NCI-H2029 treated with DMSO at 0.1 percent for 48 hours (cell line): Measurements from ENCODE around the gene METTL15.
A peak's percentile ranks its signal among the peaks of the same experiment; 100 is the strongest.
"Not testable (repeated sequence)": the region's sequence is repeated elsewhere in the genome, so short reads cannot be mapped to it uniquely, and the experiment has no call there.

ENCODE experiments used
- DNase-seq: peaks from one replicate; lab custom pipeline; 2025; lab: John Stamatoyannopoulos, UW

The METTL15 gene

DNA sequence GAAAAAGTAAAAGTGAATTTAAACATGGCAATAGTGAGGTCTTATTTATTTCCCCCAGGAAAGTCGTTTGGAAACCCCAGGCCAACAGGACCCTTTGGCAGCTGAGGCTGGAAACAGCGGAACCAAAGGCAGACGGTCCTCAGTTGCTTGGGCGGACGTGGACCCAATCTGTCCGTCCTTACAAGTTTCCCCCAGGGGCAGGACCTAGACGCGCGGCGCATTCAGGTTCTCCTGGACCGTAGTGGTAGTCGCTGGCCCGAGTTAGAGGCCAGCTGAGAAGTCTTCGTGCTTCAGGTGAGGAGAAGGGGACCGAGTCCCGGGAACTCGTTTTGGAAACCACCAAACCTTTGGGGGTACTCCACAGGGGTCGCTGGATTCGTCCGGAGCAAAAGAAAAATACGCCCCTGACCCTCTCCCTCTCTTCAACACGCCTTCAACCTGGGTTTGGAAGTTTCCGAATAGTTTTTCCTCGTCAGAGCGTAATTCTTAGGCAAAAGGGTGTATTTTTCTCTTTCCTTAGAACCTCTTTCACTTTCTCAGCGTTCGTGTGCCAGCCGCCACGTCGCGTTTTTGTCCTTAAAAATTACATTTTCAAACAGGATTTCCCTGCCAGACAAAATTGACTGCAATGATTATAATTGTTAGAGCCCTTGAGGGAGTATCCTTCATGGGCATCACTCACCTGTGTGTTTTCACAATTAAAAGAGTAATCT is 2.1 kb downstream of the METTL15 start:
- peak; percentile 45 for DNase-seq

DNA sequence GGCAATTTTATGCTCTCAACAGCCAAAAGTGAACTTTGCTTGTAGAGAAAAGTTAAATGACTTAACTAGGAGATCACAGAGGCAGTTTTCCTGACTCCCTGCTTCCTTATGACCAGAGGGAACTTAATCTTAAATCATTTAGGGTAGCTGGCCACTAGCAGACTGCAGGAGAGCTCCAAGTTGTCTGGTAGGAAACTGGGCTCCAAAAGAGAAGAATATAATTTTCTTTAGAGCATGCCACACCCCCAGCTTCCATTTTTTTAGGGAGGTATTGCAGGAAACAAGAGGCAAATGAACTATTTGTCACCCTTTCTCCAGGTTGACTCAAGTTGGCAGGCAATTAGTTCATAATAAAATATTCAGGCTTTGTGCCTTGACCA is 2.6 kb downstream of the METTL15 start:
- DNase-seq: no peak

DNA sequence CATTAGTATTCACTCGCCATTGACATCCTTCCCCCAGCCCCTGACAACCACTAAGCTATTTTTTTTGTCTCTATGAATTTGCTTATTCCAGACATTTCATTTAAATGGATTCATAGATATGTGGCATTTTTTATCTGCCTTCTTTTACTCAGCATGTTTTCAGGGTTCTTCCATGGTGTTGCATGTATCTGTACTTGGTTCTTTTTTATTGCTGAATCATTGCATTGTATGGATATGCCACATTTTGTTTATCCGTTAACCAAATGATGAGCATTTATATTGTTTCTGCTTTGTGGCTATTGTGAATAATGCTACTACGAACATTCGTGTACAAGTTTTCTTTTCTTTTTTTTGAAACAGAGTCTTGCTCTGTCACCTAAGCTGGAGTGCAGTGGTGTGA is 5.9 kb downstream of the METTL15 start:
- no peak for DNase-seq

DNA sequence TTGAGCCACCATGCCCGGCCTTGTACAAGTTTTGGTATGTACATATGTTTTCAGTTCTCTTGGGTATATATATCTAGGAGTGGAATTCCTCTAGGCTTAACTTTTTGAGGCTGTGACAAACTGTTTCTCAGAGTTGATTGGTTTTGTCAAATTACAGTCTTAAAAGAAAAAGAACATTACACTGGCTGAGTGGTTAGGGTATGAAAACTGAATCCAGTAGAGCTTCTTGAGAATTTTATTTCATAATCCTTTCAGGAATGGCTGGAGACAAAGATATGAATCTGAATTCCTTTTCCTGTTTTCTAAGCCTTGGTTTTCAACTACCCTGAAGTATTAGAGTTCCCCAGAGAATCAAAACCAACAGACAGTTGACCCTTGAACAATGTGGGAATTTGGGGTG is 6.5 kb downstream of the METTL15 start:
- no peak for DNase-seq

DNA sequence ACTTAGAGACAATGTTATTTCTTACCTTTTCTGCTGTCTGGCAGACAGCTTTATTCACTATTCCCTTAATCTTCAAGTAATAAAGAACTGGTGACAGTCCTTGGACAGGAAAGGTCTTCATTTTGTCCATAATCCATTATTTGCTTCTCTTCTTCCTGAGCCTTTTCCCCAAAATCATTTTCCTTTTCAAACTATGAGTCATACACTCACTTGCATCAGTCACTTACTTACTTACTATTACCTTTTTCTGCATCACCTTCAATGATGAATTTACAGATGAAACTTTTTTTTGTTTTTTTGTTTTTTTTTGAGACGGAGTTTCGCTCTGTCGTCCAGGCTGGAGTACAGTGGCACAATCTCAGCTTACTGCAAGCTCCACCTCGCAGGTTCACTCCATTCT is 9.5 kb downstream of the METTL15 start:
- DNase-seq: no peak

DNA sequence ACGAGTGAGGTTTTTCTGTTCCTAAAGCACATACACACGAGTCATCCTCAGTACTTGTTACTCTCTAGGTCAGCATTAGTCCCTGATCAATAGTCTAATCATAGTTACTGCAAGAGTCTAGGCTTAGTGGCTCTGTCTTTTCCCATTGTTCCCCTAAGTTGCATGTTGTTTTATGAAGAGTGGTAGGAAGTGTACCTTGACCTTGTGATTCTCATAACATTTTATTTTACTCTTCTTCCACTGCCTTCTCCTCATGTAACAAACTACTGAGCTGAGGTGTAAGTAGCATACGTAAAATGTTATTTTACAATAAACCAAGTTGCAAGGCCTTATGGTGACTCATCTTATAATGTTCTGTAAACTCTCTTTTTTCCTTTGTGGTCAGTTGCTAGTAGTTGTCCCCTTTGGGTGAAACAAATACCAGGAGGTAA is 15.0 kb downstream of the METTL15 start:
- no peak for DNase-seq

DNA sequence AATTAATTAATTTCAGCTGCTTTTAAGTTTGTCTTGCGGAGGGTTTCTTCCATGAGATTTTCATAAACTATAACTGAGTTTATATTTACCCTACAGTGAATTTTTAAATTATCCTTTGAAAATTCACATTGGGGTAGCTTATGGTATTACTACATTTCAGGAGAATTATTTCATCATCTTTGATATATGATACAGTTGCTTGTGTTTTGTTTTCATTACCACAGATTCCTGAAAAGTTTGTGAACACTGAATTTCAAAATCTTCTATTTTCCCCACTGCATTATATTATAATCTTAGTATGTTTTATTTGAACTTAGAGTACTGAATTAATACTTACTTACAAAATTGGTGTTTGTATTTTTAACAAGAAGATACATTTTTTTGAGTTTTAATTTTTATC is 24.4 kb downstream of the METTL15 start:
- no peak for DNase-seq

DNA sequence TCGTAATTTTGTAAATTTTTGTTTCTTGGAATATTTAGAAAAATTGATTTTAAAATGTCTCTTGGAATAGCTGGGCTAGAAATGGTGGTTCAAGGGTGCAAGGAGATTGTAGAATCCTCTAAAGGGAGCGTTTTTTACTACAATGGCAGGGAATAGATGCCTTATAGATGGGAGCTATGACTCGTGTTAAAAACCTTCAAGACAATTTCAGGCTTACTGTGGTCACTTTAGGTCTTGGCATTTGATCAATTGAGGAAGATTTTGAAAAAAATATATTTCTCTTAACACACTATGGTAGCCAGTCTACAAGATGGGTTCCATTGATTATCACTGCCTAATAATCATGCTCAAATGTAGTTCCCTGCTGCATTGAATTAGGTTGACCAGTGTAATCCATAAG is 25.0 kb downstream of the METTL15 start:
- no peak for DNase-seq

DNA sequence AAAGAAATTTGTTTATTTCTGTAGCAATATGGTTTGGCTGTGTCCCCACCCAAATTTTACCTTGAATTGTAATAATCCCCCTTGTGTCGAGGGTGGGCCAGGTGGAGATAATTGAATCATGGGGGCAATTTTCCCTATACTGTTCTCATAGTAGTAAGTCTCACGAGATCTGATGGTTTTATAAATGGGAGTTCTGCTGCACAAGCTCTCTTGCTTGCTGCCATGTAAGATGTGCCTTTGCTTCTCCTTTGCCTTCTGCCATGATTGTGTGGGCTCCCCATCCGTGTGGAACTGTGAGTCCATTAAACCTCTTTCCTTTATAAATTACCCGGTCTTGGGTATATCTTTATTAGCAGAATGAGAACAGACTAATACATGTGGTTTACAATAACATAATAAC is 28.0 kb downstream of the METTL15 start:
- not testable (repeated sequence) for DNase-seq

DNA sequence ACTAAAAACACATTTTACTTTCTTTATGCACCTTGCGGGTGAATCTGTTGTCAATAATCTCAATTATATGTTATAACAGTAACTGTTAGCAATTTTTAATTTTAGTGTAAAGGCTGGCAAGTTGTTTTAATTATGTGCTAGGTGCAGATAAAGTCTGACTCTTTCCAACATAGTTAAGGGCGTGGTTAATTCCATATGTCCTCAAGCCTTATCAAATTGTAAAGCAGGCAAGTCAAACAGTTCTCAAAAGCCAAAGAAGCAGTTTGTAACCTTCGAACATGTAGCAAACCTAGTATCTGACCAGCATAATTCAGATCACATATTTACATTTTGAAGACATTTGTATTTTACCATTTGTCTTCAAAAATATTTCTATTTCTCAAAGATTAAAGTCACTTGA is 29.2 kb downstream of the METTL15 start:
- DNase-seq: no peak

DNA sequence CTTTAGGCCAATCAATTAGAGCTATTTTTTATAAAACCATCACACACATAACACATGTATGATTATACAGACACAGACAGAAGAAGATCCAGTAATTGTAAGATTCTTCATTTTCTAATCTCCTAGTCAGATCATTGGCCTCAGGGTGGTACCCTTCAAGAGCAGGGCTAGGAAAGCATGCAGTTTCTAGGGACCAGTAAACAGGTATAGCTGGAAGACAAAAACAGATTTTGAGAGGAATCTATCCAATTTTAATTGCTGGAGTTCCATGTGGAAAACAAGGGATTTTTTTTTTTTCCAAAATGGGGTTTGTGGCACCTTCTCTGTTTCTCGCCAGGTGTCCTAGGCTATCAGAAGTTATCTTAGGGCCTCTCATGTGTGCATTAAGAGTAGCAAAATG is 29.6 kb downstream of the METTL15 start:
- DNase-seq: no peak

DNA sequence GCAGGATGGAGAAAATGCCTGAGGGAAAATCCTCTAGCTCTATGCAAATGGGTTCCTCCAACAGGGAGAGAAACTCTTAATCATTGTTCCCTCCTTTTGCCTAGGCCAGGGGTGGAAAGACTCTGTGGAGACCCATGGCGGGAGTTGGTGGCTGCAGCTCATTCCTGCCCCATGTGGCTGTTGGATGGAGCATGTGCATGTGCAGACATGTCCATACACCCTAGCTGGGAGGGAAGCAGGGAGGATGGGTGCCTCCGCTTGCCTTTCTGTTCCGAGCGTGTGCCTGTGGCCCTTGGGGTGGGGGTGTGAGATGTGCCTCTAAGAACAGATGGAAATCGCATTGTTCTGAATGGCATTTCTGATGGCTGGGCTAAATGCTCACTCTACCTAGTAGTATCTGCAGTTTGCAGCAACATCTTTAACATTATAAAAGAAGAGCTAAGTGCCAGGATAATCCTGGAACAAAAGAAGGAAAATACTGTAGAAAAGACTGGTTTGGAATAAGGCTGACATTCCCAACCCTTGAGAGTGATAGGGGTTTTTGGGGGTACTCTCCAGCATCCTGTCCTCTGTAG is 31.7 kb downstream of the METTL15 start:
- DNase-seq: no peak

DNA sequence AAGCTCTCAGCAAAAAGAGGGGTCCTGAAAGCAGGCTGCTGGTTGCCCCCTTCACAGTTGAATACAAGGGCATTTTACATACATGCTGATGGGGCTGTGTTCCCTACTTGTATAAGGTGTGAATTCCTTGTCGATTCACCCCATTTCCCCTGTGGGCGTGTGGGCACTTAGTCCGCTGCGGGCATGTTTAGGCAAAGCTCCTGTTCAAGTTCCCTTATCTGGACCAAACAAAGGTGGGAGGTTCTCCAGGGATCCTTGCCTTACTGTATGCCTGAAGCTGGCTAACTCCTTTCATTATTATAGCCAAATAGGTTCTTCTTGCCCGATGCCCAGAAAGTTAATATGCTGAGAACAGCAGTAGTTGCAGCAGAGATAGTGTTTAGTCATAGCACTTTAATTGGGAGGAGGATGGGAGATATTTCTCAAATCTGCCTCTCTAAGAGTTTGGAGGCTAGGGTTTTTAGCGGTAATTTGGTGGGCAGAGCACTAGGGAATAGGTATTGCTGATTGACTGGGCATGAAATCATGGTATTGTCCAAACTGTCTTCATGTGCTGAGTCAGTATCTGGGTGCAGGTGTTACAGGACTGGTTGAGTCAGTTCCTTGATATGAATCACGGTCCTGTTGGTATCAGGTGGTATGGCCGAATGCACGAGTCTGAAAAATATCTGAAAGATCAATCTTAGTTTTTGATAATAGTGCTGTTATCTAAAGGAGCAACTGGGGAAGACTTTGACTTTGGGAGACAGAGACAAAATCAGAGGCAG is 32.7 kb downstream of the METTL15 start:
- no peak for DNase-seq

DNA sequence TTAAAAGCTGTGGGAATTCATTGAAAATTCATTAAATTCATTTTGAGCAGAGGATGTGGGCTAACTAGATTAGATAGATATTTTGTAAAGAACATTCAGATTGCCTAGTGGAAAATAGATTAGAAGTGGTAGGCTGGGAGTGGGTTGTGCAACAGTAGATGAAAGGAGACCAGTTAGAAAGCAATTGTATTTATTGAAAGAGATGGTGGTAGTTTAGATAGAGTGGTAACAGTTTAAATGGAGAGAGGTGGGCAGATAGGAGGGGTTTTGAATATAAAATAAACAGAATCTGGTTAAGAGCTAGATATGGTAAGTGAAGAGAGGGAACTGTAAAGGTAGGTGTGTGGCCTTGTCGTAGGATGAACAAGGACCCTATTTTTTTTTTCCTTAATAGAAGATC is 34.5 kb downstream of the METTL15 start:
- DNase-seq: no peak

DNA sequence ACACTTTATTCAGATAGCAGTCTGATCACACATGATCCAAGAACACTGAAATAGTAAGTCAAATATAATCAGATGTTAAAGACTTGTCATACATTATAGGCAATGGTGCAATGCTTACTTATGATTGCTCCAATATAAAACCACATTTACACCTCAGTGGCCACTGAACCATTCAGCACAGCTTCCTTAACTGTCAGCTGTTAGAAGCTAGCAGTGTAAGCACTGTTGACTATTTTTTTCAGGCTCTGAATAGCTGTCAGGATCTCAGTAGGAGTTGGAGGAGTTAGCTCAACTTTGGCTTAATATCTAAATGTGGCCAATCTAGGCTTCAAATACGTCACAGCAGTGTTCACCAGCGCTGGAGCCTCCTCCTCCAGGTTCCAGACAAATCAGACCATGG is 36.6 kb downstream of the METTL15 start:
- DNase-seq: no peak

DNA sequence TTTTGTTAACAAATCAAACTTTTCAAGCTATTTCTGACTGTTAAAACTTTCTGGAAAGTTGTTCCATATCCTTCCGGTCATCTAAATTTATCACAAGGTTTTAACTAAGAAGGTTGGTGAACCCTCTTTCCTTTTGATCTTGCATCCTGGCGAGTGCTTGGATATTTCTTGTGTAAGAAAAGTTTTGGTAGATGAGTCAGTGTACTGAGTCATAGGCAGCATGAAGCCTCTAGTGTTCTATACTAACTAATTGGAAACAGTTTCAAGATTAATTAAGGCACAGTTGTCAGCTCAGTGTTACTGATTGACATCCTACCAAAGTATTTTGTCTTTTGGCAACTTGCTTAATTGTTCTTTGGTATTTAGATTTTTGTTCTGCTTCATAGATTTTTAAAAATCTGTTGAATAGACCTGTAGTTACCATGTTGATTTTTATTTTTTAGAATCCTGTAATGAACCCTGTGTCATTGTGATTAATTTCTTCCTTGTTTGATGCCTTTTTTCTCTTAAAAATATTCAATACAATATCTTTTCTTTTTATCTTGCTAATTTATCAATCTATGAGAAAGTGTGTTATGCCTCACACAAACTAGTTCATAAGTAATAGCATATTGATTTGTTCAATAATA is 38.0 kb downstream of the METTL15 start:
- DNase-seq: no peak

DNA sequence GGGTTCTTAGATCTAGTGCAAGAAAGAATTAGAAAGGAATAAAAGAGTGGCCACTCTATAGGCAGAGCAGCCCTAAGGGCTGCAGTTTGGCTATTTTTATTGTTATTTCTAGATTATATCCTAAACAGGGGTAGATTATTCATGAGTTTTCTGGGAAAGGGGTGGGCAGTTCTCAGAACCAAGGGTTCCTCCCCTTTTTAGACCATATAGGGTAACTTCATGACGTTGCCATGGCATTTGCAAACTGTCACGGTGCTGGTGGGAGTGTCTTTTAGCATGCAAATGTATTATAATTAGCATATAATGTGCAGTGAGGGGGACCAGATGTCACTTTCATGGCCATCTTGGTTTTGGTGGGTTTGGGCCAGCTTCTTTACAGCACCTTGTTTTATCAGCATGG is 44.6 kb downstream of the METTL15 start:
- no peak for DNase-seq

DNA sequence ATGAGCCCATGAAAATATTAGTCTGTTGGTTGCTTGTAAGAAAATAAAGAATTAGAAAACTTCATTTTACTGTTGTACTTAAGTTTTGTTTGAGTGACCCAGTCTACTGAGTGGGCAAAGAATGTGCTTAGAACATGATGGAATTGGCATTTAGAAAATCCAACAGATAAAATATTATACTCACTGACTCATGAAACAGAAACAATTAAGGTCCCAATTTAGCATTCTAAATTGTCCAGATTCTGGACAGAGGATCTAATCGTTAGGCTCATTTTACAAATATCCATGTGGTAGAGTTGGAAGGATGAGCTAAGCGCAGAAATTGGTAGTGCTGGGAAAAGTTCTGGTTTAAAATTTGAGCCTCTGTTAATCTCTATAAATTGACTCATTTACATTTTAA is 45.4 kb downstream of the METTL15 start:
- DNase-seq: no peak

DNA sequence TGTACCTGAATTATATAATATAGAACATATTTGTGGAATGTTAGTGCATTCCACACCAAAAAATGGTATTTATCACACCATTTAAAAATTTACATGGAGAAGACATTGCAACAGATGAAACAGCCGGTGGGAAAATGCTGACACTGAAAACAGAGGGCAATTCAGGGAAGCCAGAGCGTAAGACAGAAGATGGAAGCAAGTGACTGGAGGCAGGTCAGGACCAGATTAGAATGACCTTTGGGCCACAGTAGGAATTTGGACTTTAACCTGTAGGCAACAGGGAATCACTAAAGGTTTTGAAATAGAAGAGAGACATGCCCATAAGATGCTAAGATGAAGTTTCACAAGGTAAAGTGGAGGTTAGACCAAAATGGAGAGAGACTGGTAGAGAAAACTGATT is 60.5 kb downstream of the METTL15 start:
- no peak for DNase-seq

DNA sequence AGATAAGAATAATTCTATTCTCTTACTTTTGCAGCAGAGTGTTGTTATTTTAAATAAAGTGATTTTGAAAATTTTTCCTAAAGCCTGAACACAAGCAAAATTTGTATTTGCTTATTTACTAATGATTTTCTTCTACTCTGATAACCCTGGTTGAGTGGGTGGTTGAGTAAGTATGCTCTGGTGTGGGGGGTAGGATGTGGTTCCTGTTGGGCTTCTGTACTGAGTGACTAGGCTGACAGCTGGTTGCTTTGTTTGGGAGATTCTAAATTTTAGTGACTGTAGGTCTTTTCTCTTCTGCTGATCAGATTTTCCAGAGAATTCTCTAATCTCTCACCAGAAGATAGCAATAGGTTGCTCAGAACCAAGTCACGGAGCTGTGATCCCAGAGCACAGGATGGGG is 61.6 kb downstream of the METTL15 start:
- DNase-seq: no peak

DNA sequence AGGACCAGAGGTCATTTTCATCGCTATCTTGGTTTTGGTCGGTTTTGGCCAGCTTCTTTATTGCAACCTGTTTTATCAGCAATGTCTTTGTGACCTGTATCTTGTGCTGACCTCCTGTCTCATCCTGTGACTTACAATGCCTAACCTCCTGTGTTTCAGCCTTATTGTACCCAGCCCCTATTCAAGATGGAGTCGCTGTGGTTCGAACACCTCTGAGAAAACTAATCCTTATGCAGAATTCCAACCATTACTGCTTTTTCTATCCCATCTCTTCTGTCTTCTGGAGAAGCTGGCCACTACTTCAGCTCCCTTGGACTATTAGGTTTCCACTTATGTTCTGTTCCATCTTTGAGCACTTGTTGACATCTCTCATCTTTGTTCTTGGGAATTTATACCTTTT is 62.6 kb downstream of the METTL15 start:
- DNase-seq: no peak

DNA sequence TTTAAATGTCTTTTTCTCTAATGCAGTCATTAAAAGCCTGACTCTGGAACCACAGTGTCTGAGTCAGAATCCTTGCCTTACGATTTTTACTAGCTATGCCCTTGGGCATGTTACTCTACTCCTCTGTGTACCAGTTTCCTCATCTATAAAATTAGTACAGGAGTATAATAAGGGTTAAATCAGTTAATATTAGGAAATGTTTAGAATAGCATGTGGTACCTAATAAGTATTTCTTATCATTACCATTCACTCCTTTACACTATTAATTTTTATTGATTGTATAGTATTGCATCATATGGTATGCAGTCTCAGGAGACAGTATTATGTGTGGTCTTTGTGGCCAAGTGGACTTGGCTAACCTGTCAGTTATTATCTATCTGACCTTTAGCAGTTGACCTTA is 68.2 kb downstream of the METTL15 start:
- no peak for DNase-seq

DNA sequence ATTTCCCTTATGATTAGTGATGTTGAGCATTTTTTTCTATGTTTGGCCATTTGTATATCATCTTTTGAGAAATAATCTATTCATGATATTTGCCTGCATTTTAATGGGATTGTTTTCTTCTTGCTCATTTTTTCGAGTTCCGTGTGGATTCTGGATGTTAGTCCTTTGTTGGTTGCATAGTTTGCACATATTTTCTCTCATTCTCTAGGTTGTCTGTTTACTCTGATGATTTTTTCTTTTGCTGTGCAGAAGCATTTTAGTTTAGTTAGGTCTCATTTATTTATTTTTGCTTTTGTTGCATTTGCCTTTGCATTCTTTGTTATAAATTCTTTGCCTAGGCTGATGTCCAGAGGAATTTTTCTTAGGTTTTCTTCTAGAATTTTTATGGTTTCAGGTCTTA is 87.3 kb downstream of the METTL15 start:
- no peak for DNase-seq
